Activated CD4-positive, alpha-beta memory T cell treated with anti-CD3 and anti-CD28 coated beads for 36 hours (primary cell): ENCODE measurements around the gene DKK2. TPM values are rescaled to one million over a fixed set of nuclear protein-coding genes. Genes with fewer than 3 reads are reported as not detected.
A peak's percentile ranks its signal among the peaks of the same experiment; 100 is the strongest.

Experiments used
- CTCF ChIA-PET: fragments of 350-600 bp; sonication (Branson Sonifier 250); formaldehyde crosslinking; loops from one replicate; lab custom pipeline; 2021; ENCODE audit warnings: antibody characterized with exemption, inconsistent platforms; lab: Charles Lee
- POLR2A ChIA-PET: fragments of 350-600 bp; sonication (Branson Sonifier 250); formaldehyde crosslinking; loops from one replicate; lab custom pipeline; 2021; ENCODE audit warnings: antibody characterized with exemption; lab: Charles Lee
- DNase-seq: peaks from one replicate; pipeline ENCODE4 v3.0.0-alpha.2; 2020
- H3K27ac Mint-ChIP-seq: one replicate; pipeline ENCODE4 v1.8.0; 2021; ENCODE audit warnings: mixed read lengths
- H3K27me3 Mint-ChIP-seq: one replicate; pipeline ENCODE4 v1.8.0; 2021; ENCODE audit warnings: mixed read lengths
- H3K36me3 Mint-ChIP-seq: one replicate; pipeline ENCODE4 v1.8.0; 2021; ENCODE audit warnings: mixed read lengths
- H3K4me1 Mint-ChIP-seq: one replicate; pipeline ENCODE4 v1.8.0; 2021; ENCODE audit warnings: low read depth, mixed read lengths
- H3K4me3 Mint-ChIP-seq: one replicate; pipeline ENCODE4 v1.8.0; 2021; ENCODE audit warnings: mild to moderate bottlenecking, mixed read lengths
- H3K9me3 Mint-ChIP-seq: one replicate; pipeline ENCODE4 v1.8.0; 2021; ENCODE audit warnings: mixed read lengths
- intact Hi-C: fragments of 100-400 bp; cut with micrococcal nuclease; formaldehyde crosslinking; loops from one replicate; pipeline ENCODE4 v1.15.1; 2023
- total RNA-seq, 2 experiments: library from RNA; stranded (reverse); gene quantifications; one replicate each; pipeline ENCODE4 v1.2.3, GENCODE V29; 2021

The DKK2 gene
- total RNA-seq, 2 experiments from 2014 or later = not detected

GRCh38 chr4:107044170-107044569 lies 8.1 kb upstream of the DKK2 start:
- no peak for DNase-seq
- H3K36me3 Mint-ChIP-seq = no peaks in the 10 kb centered on the region
- peaks cover 12% of the 10 kb centered on the region for H3K9me3 Mint-ChIP-seq
- H3K4me1 Mint-ChIP-seq = no peaks in the 10 kb centered on the region
- intact Hi-C loops = no loop called here
- ChIA-PET POLR2A (no interaction called here), CTCF (no interaction called here)
- H3K27ac Mint-ChIP-seq = no peak overlapping the region
- H3K4me3 Mint-ChIP-seq = no peak overlapping the region
- peaks cover 5% of the 10 kb centered on the region for H3K27me3 Mint-ChIP-seq

DNA sequence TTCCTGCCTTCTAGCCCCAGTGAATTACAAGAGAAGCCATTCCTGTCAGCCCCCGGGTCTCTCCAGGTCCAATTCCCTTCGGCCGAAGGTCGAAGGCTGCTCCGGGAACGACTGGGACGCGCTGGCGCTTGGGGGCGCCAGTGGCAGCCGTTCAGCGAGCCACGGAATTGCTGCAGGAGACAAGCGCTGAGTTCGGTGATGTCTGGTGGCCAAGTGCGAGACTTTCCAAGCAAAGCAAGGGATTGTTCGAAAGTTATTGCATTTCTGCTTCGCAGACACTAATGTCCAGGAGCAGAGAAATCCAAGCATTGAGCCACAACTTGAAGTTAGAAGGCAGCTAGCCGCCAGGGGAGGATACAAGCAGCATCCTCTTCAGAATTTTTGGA lies 1.1 kb upstream of the DKK2 start:
- Mint-ChIP-seq H3K9me3 (no peaks in the 10 kb centered on the region), H3K27ac (no peak overlapping the region), H3K27me3 (peaks cover 58% of the 10 kb centered on the region), H3K4me1 (peaks cover 27% of the 10 kb centered on the region), H3K4me3 (no peak overlapping the region), H3K36me3 (no peaks in the 10 kb centered on the region)
- POLR2A ChIA-PET = no interaction called here
- intact Hi-C loops = loop anchor here (5.0 kb wide), 1 partner anchor 145 kb away; no protein-coding TSS in a partner anchor
- CTCF ChIA-PET = no interaction called here
- peak; percentile 19 for DNase-seq

DNA sequence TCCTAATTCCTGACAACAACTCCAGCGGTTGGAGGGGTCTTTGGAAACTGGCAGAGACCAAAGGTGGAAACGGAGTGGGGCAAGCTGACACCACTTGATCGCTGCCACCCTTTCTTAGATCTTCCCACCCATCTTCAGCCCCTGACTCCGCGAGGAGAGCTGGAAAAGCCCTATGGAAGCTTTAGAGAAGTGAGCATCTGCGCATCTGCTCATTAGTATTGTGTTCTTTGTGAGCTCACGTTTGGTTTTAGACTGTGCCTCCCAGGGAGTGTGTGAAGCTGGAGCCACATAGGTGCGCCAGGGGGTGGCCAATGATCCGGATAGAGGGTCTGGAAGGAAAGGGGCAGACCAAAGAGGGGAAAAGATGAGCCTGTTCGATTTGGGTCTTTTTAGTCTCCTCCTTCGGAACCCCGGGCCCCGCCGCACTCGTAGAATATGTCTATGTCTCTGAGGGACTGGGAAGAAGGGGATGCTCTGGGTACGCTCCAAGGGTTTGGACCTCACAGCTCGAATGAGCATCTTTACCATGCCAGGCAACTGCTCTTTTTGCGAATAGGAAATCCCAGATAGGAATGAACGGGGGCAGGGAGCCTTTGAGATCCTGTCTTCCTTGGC lies 578 bp upstream of the DKK2 start:
- CTCF ChIA-PET = no interaction called here
- H3K27ac Mint-ChIP-seq = no peak overlapping the region
- POLR2A ChIA-PET = no interaction called here
- intact Hi-C loops = loop anchor here (5.0 kb wide), 1 partner anchor 146 kb away; no protein-coding TSS in a partner anchor
- H3K9me3 Mint-ChIP-seq = no peaks in the 10 kb centered on the region
- H3K4me1 Mint-ChIP-seq = peaks cover 27% of the 10 kb centered on the region
- peak overlapping the region; percentile 52 for H3K4me3 Mint-ChIP-seq
- DNase-seq = no peak
- peaks cover 58% of the 10 kb centered on the region for H3K27me3 Mint-ChIP-seq
- no peaks in the 10 kb centered on the region for H3K36me3 Mint-ChIP-seq

GRCh38 chr4:107034996-107035818 lies 906 bp downstream of the DKK2 start:
- intact Hi-C loops = loop anchor here (1.0 to 5.0 kb wide), 2 partner anchors 34 to 147 kb away; no protein-coding TSS in a partner anchor
- peak; percentile 8 for DNase-seq
- ChIA-PET POLR2A (no interaction called here), CTCF (no interaction called here)
- Mint-ChIP-seq H3K9me3 (no peaks in the 10 kb centered on the region), H3K27ac (no peak overlapping the region), H3K27me3 (peaks cover 58% of the 10 kb centered on the region), H3K4me1 (peaks cover 27% of the 10 kb centered on the region), H3K36me3 (no peaks in the 10 kb centered on the region), H3K4me3 (no peak overlapping the region)

- DNase-seq = peak; percentile 14
- Mint-ChIP-seq H3K4me3 (no peak overlapping the region), H3K27ac (no peak overlapping the region), H3K4me1 (peaks cover 27% of the 10 kb centered on the region), H3K36me3 (no peaks in the 10 kb centered on the region), H3K9me3 (no peaks in the 10 kb centered on the region), H3K27me3 (peaks cover 56% of the 10 kb centered on the region)
- CTCF ChIA-PET = no interaction called here
- POLR2A ChIA-PET = no interaction called here
- intact Hi-C loops = loop anchor here (1.0 kb wide), 1 partner anchor 35 kb away; no protein-coding TSS in a partner anchor
Observed at GRCh38 chr4:107034091-107034995, 1.8 kb downstream of the DKK2 start.

DNA sequence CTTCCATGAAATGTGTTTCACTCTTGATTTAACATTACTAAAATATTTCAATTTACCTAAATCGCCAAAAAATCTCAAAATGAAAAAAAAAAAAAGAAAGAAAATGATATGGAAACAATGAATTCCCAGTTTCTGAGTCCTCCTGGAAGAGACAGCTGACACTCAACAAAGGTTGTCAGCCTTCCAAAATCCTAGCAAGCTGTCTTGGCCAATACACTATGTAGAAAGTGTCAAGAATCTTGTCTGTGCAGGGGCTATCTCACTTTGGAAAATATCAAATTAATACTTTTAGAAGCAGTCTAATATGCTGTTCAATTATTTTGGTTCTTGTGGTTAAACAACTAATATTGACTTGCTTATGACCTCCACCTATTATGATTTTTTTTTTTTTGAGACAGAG lies 8.7 kb downstream of the DKK2 start:
- Mint-ChIP-seq H3K27me3 (peaks cover 3% of the 10 kb centered on the region), H3K4me1 (no peaks in the 10 kb centered on the region), H3K9me3 (peaks cover 2% of the 10 kb centered on the region), H3K36me3 (no peaks in the 10 kb centered on the region), H3K27ac (no peak overlapping the region), H3K4me3 (no peak overlapping the region)
- POLR2A ChIA-PET = no interaction called here
- CTCF ChIA-PET = no interaction called here
- no peak for DNase-seq
- intact Hi-C loops = no loop called here

GRCh38 chr4:107018344-107018735 lies 17.8 kb downstream of the DKK2 start:
- no peaks in the 10 kb centered on the region for H3K27me3 Mint-ChIP-seq
- CTCF ChIA-PET = no interaction called here
- intact Hi-C loops = no loop called here
- no peaks in the 10 kb centered on the region for H3K4me1 Mint-ChIP-seq
- no peak for DNase-seq
- no peaks in the 10 kb centered on the region for H3K9me3 Mint-ChIP-seq
- H3K27ac Mint-ChIP-seq = no peak overlapping the region
- no peak overlapping the region for H3K4me3 Mint-ChIP-seq
- POLR2A ChIA-PET = no interaction called here
- no peaks in the 10 kb centered on the region for H3K36me3 Mint-ChIP-seq

- Mint-ChIP-seq H3K36me3 (no peaks in the 10 kb centered on the region), H3K27ac (no peak overlapping the region), H3K9me3 (no peaks in the 10 kb centered on the region), H3K4me1 (no peaks in the 10 kb centered on the region), H3K27me3 (no peaks in the 10 kb centered on the region), H3K4me3 (no peak overlapping the region)
- POLR2A ChIA-PET = no interaction called here
- CTCF ChIA-PET = no interaction called here
- no peak for DNase-seq
- intact Hi-C loops = no loop called here
Observed at GRCh38 chr4:107017443-107018343, 18.4 kb downstream of the DKK2 start.

GRCh38 chr4:107011312-107011711 lies 24.8 kb downstream of the DKK2 start:
- intact Hi-C loops = no loop called here
- CTCF ChIA-PET = no interaction called here
- Mint-ChIP-seq H3K27me3 (no peaks in the 10 kb centered on the region), H3K9me3 (no peaks in the 10 kb centered on the region), H3K4me3 (no peak overlapping the region), H3K36me3 (no peaks in the 10 kb centered on the region), H3K27ac (no peak overlapping the region), H3K4me1 (no peaks in the 10 kb centered on the region)
- no peak for DNase-seq
- POLR2A ChIA-PET = no interaction called here

DNA sequence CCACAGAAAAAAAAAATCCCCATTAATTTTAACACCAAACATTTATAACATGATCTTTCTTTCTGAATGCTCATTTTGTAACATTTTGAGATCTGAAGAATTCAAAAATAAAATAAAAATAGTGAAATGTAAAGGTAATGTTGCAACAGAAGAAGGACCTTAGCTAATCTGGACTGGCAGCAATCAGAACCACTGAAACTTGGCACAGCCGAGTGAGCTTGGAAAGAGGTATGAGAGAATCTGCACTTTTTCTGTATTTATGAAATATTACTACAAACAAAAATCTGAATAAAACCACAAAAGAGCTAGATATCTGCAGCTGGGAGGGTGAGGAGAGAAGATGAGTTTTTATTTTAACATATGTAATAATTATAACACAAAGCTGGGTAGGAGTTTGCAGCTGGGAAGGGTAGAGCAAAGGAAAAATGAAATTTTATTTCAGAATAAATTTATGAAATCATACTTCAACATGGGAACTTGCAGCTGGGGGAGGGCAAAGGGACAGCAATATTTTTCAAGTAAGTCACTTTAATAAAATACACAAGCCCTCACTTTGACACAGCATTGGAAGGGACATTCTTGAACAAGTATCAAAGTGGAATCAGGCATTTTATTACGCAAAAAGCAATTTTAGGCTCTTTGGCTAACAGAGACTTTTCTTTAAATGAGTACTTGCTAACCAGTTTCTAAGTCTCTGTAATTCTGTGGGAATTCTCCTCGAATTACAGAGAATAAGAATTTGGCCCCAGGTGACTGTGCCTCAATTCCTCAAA lies 26.7 kb downstream of the DKK2 start:
- intact Hi-C loops = no loop called here
- no peaks in the 10 kb centered on the region for H3K4me1 Mint-ChIP-seq
- no peak overlapping the region for H3K4me3 Mint-ChIP-seq
- H3K36me3 Mint-ChIP-seq = no peaks in the 10 kb centered on the region
- peaks cover 2% of the 10 kb centered on the region for H3K9me3 Mint-ChIP-seq
- CTCF ChIA-PET = no interaction called here
- no peaks in the 10 kb centered on the region for H3K27me3 Mint-ChIP-seq
- no peak overlapping the region for H3K27ac Mint-ChIP-seq
- DNase-seq = no peak
- POLR2A ChIA-PET = no interaction called here

DNA sequence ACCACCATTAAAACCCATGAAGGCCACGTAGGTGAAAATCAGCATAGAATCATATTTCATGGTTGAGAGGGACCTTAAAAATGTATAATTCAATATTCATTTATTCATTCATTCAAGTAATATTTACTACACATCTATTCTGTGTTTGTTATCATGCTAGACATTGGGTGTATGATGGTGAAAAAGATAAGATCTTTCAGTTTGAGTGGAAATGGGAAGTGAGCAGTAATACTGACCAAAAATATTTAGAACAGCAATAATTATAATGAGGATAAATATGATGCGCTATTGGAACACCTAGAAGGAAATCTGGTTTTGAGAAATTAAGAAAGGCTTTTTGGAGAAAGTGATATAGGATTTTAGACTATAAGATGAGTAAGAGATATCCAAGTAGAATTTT lies 28.0 kb downstream of the DKK2 start:
- intact Hi-C loops = no loop called here
- no peaks in the 10 kb centered on the region for H3K4me1 Mint-ChIP-seq
- no peaks in the 10 kb centered on the region for H3K36me3 Mint-ChIP-seq
- ChIA-PET CTCF (no interaction called here), POLR2A (no interaction called here)
- DNase-seq = no peak
- H3K27me3 Mint-ChIP-seq = no peaks in the 10 kb centered on the region
- H3K27ac Mint-ChIP-seq = no peak overlapping the region
- H3K4me3 Mint-ChIP-seq = no peak overlapping the region
- peaks cover 2% of the 10 kb centered on the region for H3K9me3 Mint-ChIP-seq
